GM19455 (cell line): ENCODE measurements around the gene MCTP2.

Source experiments
- ATAC-seq: cut with Tn5 transposase; IDR thresholded peaks from one replicate; pipeline ENCODE4 v1.9.1; 2021; ENCODE audit not compliant: unreplicated experiment

MCTP2 gene

GRCh38 chr15:94293411-94294402, 62.3 kb downstream of the MCTP2 start:
- ATAC-seq = no peak

- no peak for ATAC-seq
These were observed 63.2 kb downstream of the MCTP2 start for GRCh38 chr15:94294556-94294955.

GRCh38 chr15:94295275-94295674, 63.9 kb downstream of the MCTP2 start:
- ATAC-seq = no peak

GRCh38 chr15:94296717-94297116, 65.4 kb downstream of the MCTP2 start:
- ATAC-seq = no peak

GRCh38 chr15:94297558-94297957, 66.2 kb downstream of the MCTP2 start:
- ATAC-seq = peak; percentile 46

- no peak for ATAC-seq
These were observed 67.0 kb downstream of the MCTP2 start for GRCh38 chr15:94298364-94298763.

- no peak for ATAC-seq
These were observed 69.3 kb downstream of the MCTP2 start for GRCh38 chr15:94300612-94301011.

- ATAC-seq = no peak
These were observed 73.8 kb downstream of the MCTP2 start for GRCh38 chr15:94305133-94305532.

- peak; percentile 85 for ATAC-seq
These were observed 75.6 kb downstream of the MCTP2 start for GRCh38 chr15:94306700-94307650.

GRCh38 chr15:94312946-94313345, 81.6 kb downstream of the MCTP2 start:
- no peak for ATAC-seq

GRCh38 chr15:94314639-94315038, 83.3 kb downstream of the MCTP2 start:
- no peak for ATAC-seq

GRCh38 chr15:94317211-94317610, 85.8 kb downstream of the MCTP2 start:
- ATAC-seq = no peak

GRCh38 chr15:94322141-94322540, 90.8 kb downstream of the MCTP2 start:
- ATAC-seq = no peak

- no peak for ATAC-seq
These were observed 91.7 kb downstream of the MCTP2 start for GRCh38 chr15:94323076-94323475.

- peak; percentile 93 for ATAC-seq
These were observed 92.9 kb downstream of the MCTP2 start for GRCh38 chr15:94324117-94324826.

- ATAC-seq = no peak
These were observed 93.7 kb downstream of the MCTP2 start for GRCh38 chr15:94324835-94325767.

GRCh38 chr15:94327356-94327936, 96.1 kb downstream of the MCTP2 start:
- no peak for ATAC-seq

- ATAC-seq = no peak
These were observed 100.4 kb downstream of the MCTP2 start for GRCh38 chr15:94331731-94332130.

- ATAC-seq = no peak
These were observed 104.3 kb downstream of the MCTP2 start for GRCh38 chr15:94335616-94336015.
